Astrocyte of the spinal cord (primary cell): ENCODE results near the gene RNU4-1.
"Not testable (repeated sequence)": the region's sequence is repeated elsewhere in the genome, so short reads cannot be mapped to it uniquely, and the experiment has no call there.

Source experiments
- DNase-seq: peaks from one replicate; pipeline ENCODE4 v3.0.0; 2011; ENCODE audit warnings: low read depth, low spot score
- H3K4me3 ChIP-seq: 2 replicates; pipeline ENCODE4 v1.5.1; 2011; ENCODE audit warnings: low read depth, mild to moderate bottlenecking, low read length, moderate library complexity
- in situ Hi-C: cut with HindIII; loops from 2 replicates; pipeline ENCODE4 v1.10.0; 2017; ENCODE audit warnings: low sequenced_read_pairs
- TF ChIP-seq, protein P1 (sequence below): IDR thresholded peaks from 2 replicates; pipeline ENCODE4 v1.5.1; 2012; ENCODE audit warnings: low read depth, mild to moderate bottlenecking, low read length, inconsistent platforms

RNU4-1 gene

DNA sequence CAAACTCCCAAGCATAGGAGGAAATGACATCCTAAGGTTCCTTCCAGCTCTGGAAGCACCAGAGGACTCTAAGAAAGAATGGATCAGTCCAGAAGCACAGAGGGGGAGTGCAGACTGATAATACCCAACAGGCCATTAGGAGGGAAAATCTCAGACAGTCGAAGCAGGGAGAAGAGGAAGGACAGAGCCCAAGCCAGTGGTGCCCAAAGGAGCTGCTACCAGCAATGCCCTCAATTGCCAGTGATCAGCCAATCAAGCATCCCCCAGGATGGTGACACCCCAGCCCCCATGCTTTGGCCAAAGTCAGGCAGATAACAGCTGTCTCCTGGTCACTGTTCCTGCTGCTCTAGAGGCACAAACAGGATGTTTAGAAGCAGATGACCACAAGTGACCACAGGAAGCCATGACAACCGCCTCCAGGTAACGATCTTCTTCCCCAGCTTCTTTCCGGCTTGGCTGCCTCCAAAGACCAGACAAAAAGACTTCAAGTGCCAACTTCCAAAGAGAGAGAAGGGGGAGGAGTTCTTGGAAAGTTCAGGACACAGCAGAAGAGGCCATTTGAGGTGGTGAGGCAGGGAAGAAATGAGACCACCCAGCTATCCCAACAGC, 43.7 kb downstream of the RNU4-1 start:
- DNase-seq: no peak
- TF ChIP-seq, protein P1, sequence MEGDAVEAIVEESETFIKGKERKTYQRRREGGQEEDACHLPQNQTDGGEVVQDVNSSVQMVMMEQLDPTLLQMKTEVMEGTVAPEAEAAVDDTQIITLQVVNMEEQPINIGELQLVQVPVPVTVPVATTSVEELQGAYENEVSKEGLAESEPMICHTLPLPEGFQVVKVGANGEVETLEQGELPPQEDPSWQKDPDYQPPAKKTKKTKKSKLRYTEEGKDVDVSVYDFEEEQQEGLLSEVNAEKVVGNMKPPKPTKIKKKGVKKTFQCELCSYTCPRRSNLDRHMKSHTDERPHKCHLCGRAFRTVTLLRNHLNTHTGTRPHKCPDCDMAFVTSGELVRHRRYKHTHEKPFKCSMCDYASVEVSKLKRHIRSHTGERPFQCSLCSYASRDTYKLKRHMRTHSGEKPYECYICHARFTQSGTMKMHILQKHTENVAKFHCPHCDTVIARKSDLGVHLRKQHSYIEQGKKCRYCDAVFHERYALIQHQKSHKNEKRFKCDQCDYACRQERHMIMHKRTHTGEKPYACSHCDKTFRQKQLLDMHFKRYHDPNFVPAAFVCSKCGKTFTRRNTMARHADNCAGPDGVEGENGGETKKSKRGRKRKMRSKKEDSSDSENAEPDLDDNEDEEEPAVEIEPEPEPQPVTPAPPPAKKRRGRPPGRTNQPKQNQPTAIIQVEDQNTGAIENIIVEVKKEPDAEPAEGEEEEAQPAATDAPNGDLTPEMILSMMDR: no peak
- no peak overlapping the region for H3K4me3 ChIP-seq
- in situ Hi-C loops: no loop called here

DNA sequence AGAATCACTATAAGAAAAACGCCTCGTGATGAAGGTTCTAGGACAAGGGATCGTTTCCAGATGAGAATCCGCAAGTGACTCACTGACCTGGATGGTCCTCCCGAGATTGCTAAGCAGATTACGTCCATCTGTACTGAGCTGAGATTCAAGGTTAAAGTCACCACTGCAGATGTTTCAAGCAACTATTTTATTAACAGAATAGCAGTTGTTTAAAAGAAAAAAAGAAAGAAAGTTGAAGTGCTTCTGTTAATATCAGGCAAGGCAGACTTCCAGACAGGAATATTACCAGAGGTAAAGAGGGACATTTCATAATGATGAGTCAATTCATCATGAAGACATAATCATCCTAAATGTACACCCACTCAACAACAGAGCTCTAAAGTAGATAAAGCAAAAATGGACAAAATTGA, 45.4 kb downstream of the RNU4-1 start:
- TF ChIP-seq, protein P1: no peak
- H3K4me3 ChIP-seq: no peak overlapping the region
- DNase-seq: peak; percentile 48
- in situ Hi-C loops: no loop called here

DNA sequence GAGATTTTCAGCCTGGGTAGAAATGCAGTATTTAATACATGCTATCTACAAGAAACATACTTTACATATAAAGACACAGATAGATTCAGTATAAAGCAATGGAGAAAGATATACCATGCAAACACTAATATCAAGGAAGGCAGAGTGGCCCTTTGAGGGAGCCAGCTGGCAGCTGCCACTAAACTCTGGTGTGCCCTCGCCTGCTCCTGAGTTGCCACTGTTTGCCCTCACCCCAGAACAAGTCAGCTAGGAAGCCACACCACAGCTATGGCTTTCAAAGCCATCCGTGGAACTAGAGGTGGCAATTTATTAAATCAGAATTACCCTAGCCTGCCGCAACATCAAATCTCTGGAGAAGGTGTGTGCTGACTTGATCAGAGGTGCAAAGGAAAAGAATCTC, 45.9 kb downstream of the RNU4-1 start:
- TF ChIP-seq, protein P1: no peak
- H3K4me3 ChIP-seq: no peak overlapping the region

DNA sequence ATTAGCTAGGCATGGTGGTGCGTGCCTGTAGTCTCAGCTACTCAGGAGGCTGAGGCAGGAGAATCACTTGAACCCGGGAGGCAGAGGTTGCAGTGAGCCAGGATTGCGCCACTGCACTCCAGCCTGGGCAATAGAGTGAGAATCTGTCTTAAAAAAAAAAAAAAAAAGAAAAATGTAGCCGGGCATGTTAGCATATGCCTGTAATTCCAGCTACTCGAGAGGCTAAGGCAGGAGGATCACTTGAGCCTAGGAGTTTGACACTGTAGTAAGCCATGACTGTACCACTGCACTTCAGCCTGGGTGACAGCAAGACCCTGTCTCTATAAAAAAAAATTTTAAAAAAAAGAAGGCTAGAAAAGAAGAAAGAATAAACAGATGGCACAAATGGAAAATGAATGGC, 46.3 kb downstream of the RNU4-1 start:
- in situ Hi-C loops, H3K4me3 ChIP-seq, DNase-seq: not testable (repeated sequence)

More for the DNA sequence above, 45.9 kb downstream of the RNU4-1 start:
- in situ Hi-C loops: no loop called here
- DNase-seq: no peak
